GM18517 (cell line): Measurements from ENCODE around the gene CASP12.

Experiments
- ATAC-seq: cut with Tn5 transposase; IDR thresholded peaks from one replicate; pipeline ENCODE4 v1.9.1; 2021; ENCODE audit warnings: mild to moderate bottlenecking, moderate library complexity; ENCODE audit not compliant: unreplicated experiment

The CASP12 gene

GRCh38 chr11:104841185-104841584 is 57.1 kb downstream of the CASP12 start:
- no peak for ATAC-seq

- no peak for ATAC-seq
Measured at GRCh38 chr11:104837969-104838639, 60.2 kb downstream of the CASP12 start.

- ATAC-seq = no peak
Measured at GRCh38 chr11:104836691-104837090, 61.6 kb downstream of the CASP12 start.
